Transverse colon (tissue), 4 donors: ENCODE results near the gene MANSC4. TPM values are rescaled to one million over a fixed set of nuclear protein-coding genes. Genes with fewer than 3 reads are reported as not detected.

Source experiments
- DNase-seq: peaks from one replicate; pipeline ENCODE4 v3.0.0-alpha.2; 2019
- H3K27ac ChIP-seq, 4 donors: fragments of 200-600 bp; sonication (generic); 2 replicates each; pipeline ENCODE4 v1.5.1; 2016 to 2018; ENCODE audit warnings: inconsistent platforms in 4 of 4
- H3K27me3 ChIP-seq: fragments of 200-600 bp; sonication (generic); 2 replicates; pipeline ENCODE4 v1.5.1; 2017; ENCODE audit warnings: inconsistent platforms
- H3K36me3 ChIP-seq, 4 donors: fragments of 200-600 bp; sonication (generic); 2 replicates each; pipeline ENCODE4 v1.5.1; 2017 to 2019; ENCODE audit warnings: inconsistent platforms in 4 of 4
- H3K4me1 ChIP-seq, 4 donors: fragments of 200-600 bp; sonication (generic); 2 replicates each; pipeline ENCODE4 v1.5.1; 2017 to 2020; ENCODE audit warnings: inconsistent platforms in 4 of 4
- H3K4me3 ChIP-seq, 4 donors: fragments of 200-600 bp; sonication (generic); 1 replicate in 1 of 4; 2 replicates in 3 of 4; pipeline versions ENCODE4 v1.5.1 to v1.6.1; 2017 to 2019; ENCODE audit warnings: inconsistent platforms in 4 of 4
- H3K9me3 ChIP-seq, 2 donors: fragments of 200-600 bp; sonication (generic); 2 replicates each; pipeline ENCODE4 v1.5.1; 2017 to 2019; ENCODE audit warnings: inconsistent platforms in 2 of 2
- CTCF ChIP-seq, 5 experiments: fragments of 200-600 bp in 3 of 5; fragments of 450-650 bp in 2 of 5; sonication (generic) in 3 of 5; IDR thresholded peaks; 1 replicate in 2 of 5; 2 replicates in 3 of 5; pipeline ENCODE4 v1.5.1; 2016 to 2017; ENCODE audit warnings: antibody characterized with exemption in 5 of 5, inconsistent platforms in 3 of 5, mild to moderate bottlenecking in 2 of 5, moderate library complexity in 1 of 5
- EP300 ChIP-seq: sonication (generic); formaldehyde crosslinking; IDR thresholded peaks from one replicate; pipeline ENCODE4 v1.6.1; 2017; ENCODE audit warnings: antibody characterized with exemption, low read depth
- POLR2A ChIP-seq: fragments of 450-650 bp; IDR thresholded peaks from one replicate; pipeline ENCODE4 v1.6.1; 2016; ENCODE audit warnings: antibody characterized with exemption, mild to moderate bottlenecking, moderate library complexity
- POLR2AphosphoS5 ChIP-seq, 3 donors: sonication (generic); formaldehyde crosslinking; IDR thresholded peaks; one replicate each; pipeline ENCODE4 v1.6.1; 2016; ENCODE audit warnings: antibody characterized with exemption in 3 of 3
- WGBS, 2 donors: methylation state at CpG; one replicate each; pipeline ENCODE4 v1.1.5; 2018; ENCODE audit warnings: low coverage in 1 of 2; 5-methylcytosine and 5-hydroxymethylcytosine counted together
- in situ Hi-C, 4 donors: fragments of 200-750 bp; cut with MboI; loops; one replicate each; pipeline versions ENCODE4 v1.15.0 to v1.15.1; 2017; ENCODE audit warnings: low sequenced_read_pairs in 3 of 4, low pct_ligation_motif_present in 1 of 4, low pct_unique_long_range_greater_than_20kb in 1 of 4
- intact Hi-C: fragments of 100-400 bp; cut with DNase I; formaldehyde crosslinking; loops from one replicate; pipeline ENCODE4 v1.15.1; 2023; ENCODE audit warnings: low total_unique reads
- total RNA-seq, 4 donors: library from RNA; depleted of rRNA; stranded (reverse); fragments of >200 nt; gene quantifications; one replicate each; pipeline ENCODE4 v1.1.0, GENCODE V29; 2016

The MANSC4 gene
- total RNA-seq, 4 donors from 2014 or later = not detected

- WGBS, 2 donors = 79 to 86% methylated on average over 2 to 3 of the region's 3 CpGs
- Histone ChIP-seq H3K27me3 (no peaks in the 10 kb centered on the region), H3K36me3 (no peaks in the 10 kb centered on the region), H3K9me3 (no peaks in the 10 kb centered on the region), H3K4me1 (no peaks in the 10 kb centered on the region), H3K27ac (no peak overlapping the region), H3K4me3 (no peak overlapping the region)
- no peak for TF ChIP-seq CTCF (IDR thresholded peaks at IDR 0.05)
- no peak for TF ChIP-seq EP300
- TF ChIP-seq POLR2AphosphoS5 (IDR thresholded peaks at IDR 0.05) = no peak
- TF ChIP-seq POLR2A = no peak
- no peak for DNase-seq
- in situ Hi-C loops = no loop called here
- intact Hi-C loops = no loop called here
Observed at GRCh38 chr12:27766587-27766986, 13.4 kb downstream of the MANSC4 start.

- no peak for TF ChIP-seq CTCF (IDR thresholded peaks at IDR 0.05)
- no peak for TF ChIP-seq POLR2AphosphoS5 (IDR thresholded peaks at IDR 0.05)
- no peak for TF ChIP-seq EP300
- no peak for TF ChIP-seq POLR2A
- Histone ChIP-seq H3K27me3 (no peaks in the 10 kb centered on the region), H3K4me3 (no peak overlapping the region), H3K9me3 (no peaks in the 10 kb centered on the region), H3K27ac (no peak overlapping the region), H3K36me3 (no peaks in the 10 kb centered on the region), H3K4me1 (no peaks in the 10 kb centered on the region)
- in situ Hi-C loops = no loop called here
- 85 to 94% methylated on average over 2 of the region's 2 CpGs for WGBS, 2 donors
- no peak for DNase-seq
- intact Hi-C loops = no loop called here
Observed at GRCh38 chr12:27762757-27763156, 17.3 kb downstream of the MANSC4 start.

GRCh38 chr12:27756670-27757195 is 23.3 kb downstream of the MANSC4 start:
- DNase-seq = no peak
- Histone ChIP-seq H3K27ac (no peak overlapping the region), H3K27me3 (no peaks in the 10 kb centered on the region), H3K9me3 (no peaks in the 10 kb centered on the region), H3K4me3 (no peak overlapping the region), H3K36me3 (peaks cover 0 to 10% (median 3%) of the 10 kb centered on the region in 4 donors), H3K4me1 (peaks cover 0 to 33% (median 11%) of the 10 kb centered on the region in 4 donors)
- 91 to 98% methylated on average over 6 to 7 of the region's 7 CpGs for WGBS, 2 donors
- no peak for TF ChIP-seq CTCF (IDR thresholded peaks at IDR 0.05)
- TF ChIP-seq EP300 = no peak
- TF ChIP-seq POLR2A = no peak
- no peak for TF ChIP-seq POLR2AphosphoS5 (IDR thresholded peaks at IDR 0.05)
- intact Hi-C loops = no loop called here
- in situ Hi-C loops = no loop called here

GRCh38 chr12:27754795-27755194 is 25.2 kb downstream of the MANSC4 start:
- WGBS, 2 donors = 59 to 62% methylated on average over 3 of the region's 3 CpGs
- intact Hi-C loops = no loop called here
- no peaks in the 10 kb centered on the region for H3K27me3 ChIP-seq
- H3K4me1 ChIP-seq = peaks cover 0 to 38% (median 11%) of the 10 kb centered on the region in 4 donors
- in situ Hi-C loops = no loop called here
- no peaks in the 10 kb centered on the region for H3K9me3 ChIP-seq
- H3K27ac ChIP-seq = peak overlapping the region in 2 of 4 donors; percentile 8 to 35
- TF ChIP-seq POLR2A = no peak
- no peak for TF ChIP-seq EP300
- no peak for TF ChIP-seq POLR2AphosphoS5 (IDR thresholded peaks at IDR 0.05)
- TF ChIP-seq CTCF (IDR thresholded peaks at IDR 0.05) = no peak
- peak; percentile 56 for DNase-seq
- H3K4me3 ChIP-seq = no peak overlapping the region
- peaks cover 0 to 10% (median 3%) of the 10 kb centered on the region in 4 donors for H3K36me3 ChIP-seq
